GM21529 (cell line): Measurements from ENCODE around the gene C2CD2.

Experiments
- ATAC-seq: cut with Tn5 transposase; IDR thresholded peaks from one replicate; pipeline ENCODE4 v1.9.1; 2021; ENCODE audit not compliant: unreplicated experiment

The C2CD2 gene

GRCh38 chr21:41890355-41890754 lies 63.5 kb downstream of the C2CD2 start:
- no peak for ATAC-seq

- no peak for ATAC-seq
Measured at GRCh38 chr21:41888749-41889376, 65.0 kb downstream of the C2CD2 start.

- ATAC-seq: no peak
Measured at GRCh38 chr21:41887667-41888066, 66.2 kb downstream of the C2CD2 start.

- no peak for ATAC-seq
Measured at GRCh38 chr21:41886328-41886727, 67.5 kb downstream of the C2CD2 start.

GRCh38 chr21:41885341-41886024 lies 68.3 kb downstream of the C2CD2 start:
- ATAC-seq: no peak

- ATAC-seq: no peak
Measured at GRCh38 chr21:41884501-41885030, 69.3 kb downstream of the C2CD2 start.

GRCh38 chr21:41883582-41883981 lies 70.2 kb downstream of the C2CD2 start:
- ATAC-seq: no peak

GRCh38 chr21:41881051-41881450 lies 72.8 kb downstream of the C2CD2 start:
- no peak for ATAC-seq

- no peak for ATAC-seq
Measured at GRCh38 chr21:41880153-41880552, 73.7 kb downstream of the C2CD2 start.

GRCh38 chr21:41879190-41879998 lies 74.4 kb downstream of the C2CD2 start, which contains the start of gene PRDM15:
Gene PRDM15, minus strand, starts transcription at chr21:41879344. Its CDS starts 18,981 bp downstream, at chr21:41860363.
- ATAC-seq: peak; percentile 55

GRCh38 chr21:41878831-41879189 lies 75.0 kb downstream of the C2CD2 start:
- peak; percentile 46 for ATAC-seq

GRCh38 chr21:41877901-41878830 lies 75.7 kb downstream of the C2CD2 start:
- ATAC-seq: peak; percentile 22

- ATAC-seq: no peak
Measured at GRCh38 chr21:41876928-41877652, 76.7 kb downstream of the C2CD2 start.

- no peak for ATAC-seq
Measured at GRCh38 chr21:41876396-41876795, 77.4 kb downstream of the C2CD2 start.

- ATAC-seq: no peak
Measured at GRCh38 chr21:41875086-41875485, 78.7 kb downstream of the C2CD2 start.

- ATAC-seq: no peak
Measured at GRCh38 chr21:41874611-41875010, 79.2 kb downstream of the C2CD2 start.

- no peak for ATAC-seq
Measured at GRCh38 chr21:41873426-41873825, 80.4 kb downstream of the C2CD2 start.

GRCh38 chr21:41873005-41873404 lies 80.8 kb downstream of the C2CD2 start:
- ATAC-seq: no peak

- ATAC-seq: no peak
Measured at GRCh38 chr21:41871293-41872030, 82.4 kb downstream of the C2CD2 start.
